ENCODE measurements around the gene SCN5A. TPM values are rescaled to one million over a fixed set of nuclear protein-coding genes. Genes with fewer than 3 reads are reported as not detected.

SCN5A gene
- polyA plus RNA-seq, 1 donor = 3.5 TPM

- Histone ChIP-seq H3K4me1 (ENCODE audit: control insufficient read depth, insufficient read depth, low read length) (no peaks in the 10 kb centered on the region), H3K27ac (ENCODE audit: low read length) (no peak overlapping the region), H3K36me3 (ENCODE audit: control insufficient read depth, insufficient read depth, low read length) (no peaks in the 10 kb centered on the region), H3K4me3 (ENCODE audit: low read length) (no peak overlapping the region), H3K9me3 (ENCODE audit: control insufficient read depth, low read depth, low read length) (no peaks in the 10 kb centered on the region), H3K27me3 (ENCODE audit: control insufficient read depth, insufficient read depth, low read length) (peaks cover 3% of the 10 kb centered on the region)
- DNase-seq = no peak
- no CpG with 5 or more reads among the region's 5 CpGs for WGBS (ENCODE audit: insufficient coverage, low lambda C conversion rate)
Observed at GRCh38 chr3:38613426-38613825, 36.1 kb downstream of the SCN5A start.

GRCh38 chr3:38611866-38612265, 37.6 kb downstream of the SCN5A start:
- no peaks in the 10 kb centered on the region for H3K27me3 ChIP-seq (ENCODE audit: control insufficient read depth, insufficient read depth, low read length)
- H3K36me3 ChIP-seq (ENCODE audit: control insufficient read depth, insufficient read depth, low read length) = no peaks in the 10 kb centered on the region
- no peak for DNase-seq
- H3K9me3 ChIP-seq (ENCODE audit: control insufficient read depth, low read depth, low read length) = no peaks in the 10 kb centered on the region
- H3K4me1 ChIP-seq (ENCODE audit: control insufficient read depth, insufficient read depth, low read length) = no peaks in the 10 kb centered on the region
- no peak overlapping the region for H3K4me3 ChIP-seq (ENCODE audit: low read length)
- no peak overlapping the region for H3K27ac ChIP-seq (ENCODE audit: low read length)
- no CpG with 5 or more reads among the region's 4 CpGs for WGBS (ENCODE audit: insufficient coverage, low lambda C conversion rate)

- no peaks in the 10 kb centered on the region for H3K9me3 ChIP-seq (ENCODE audit: control insufficient read depth, low read depth, low read length)
- WGBS (ENCODE audit: insufficient coverage, low lambda C conversion rate) = no CpG with 5 or more reads among the region's 5 CpGs
- no peak for DNase-seq
- no peak overlapping the region for H3K4me3 ChIP-seq (ENCODE audit: low read length)
- H3K27me3 ChIP-seq (ENCODE audit: control insufficient read depth, insufficient read depth, low read length) = no peaks in the 10 kb centered on the region
- H3K27ac ChIP-seq (ENCODE audit: low read length) = no peak overlapping the region
- no peaks in the 10 kb centered on the region for H3K36me3 ChIP-seq (ENCODE audit: control insufficient read depth, insufficient read depth, low read length)
- H3K4me1 ChIP-seq (ENCODE audit: control insufficient read depth, insufficient read depth, low read length) = no peaks in the 10 kb centered on the region
Observed at GRCh38 chr3:38610934-38611333, 38.6 kb downstream of the SCN5A start.

- Histone ChIP-seq H3K4me1 (ENCODE audit: control insufficient read depth, insufficient read depth, low read length) (no peaks in the 10 kb centered on the region), H3K36me3 (ENCODE audit: control insufficient read depth, insufficient read depth, low read length) (no peaks in the 10 kb centered on the region), H3K27ac (ENCODE audit: low read length) (no peak overlapping the region), H3K9me3 (ENCODE audit: control insufficient read depth, low read depth, low read length) (no peaks in the 10 kb centered on the region), H3K4me3 (ENCODE audit: low read length) (no peak overlapping the region), H3K27me3 (ENCODE audit: control insufficient read depth, insufficient read depth, low read length) (no peaks in the 10 kb centered on the region)
- no CpG with 5 or more reads among the region's 6 CpGs for WGBS (ENCODE audit: insufficient coverage, low lambda C conversion rate)
- no peak for DNase-seq
Observed at GRCh38 chr3:38610436-38610835, 39.1 kb downstream of the SCN5A start.

GRCh38 chr3:38609386-38610111, 39.9 kb downstream of the SCN5A start:
- Histone ChIP-seq H3K9me3 (ENCODE audit: control insufficient read depth, low read depth, low read length) (no peaks in the 10 kb centered on the region), H3K27ac (ENCODE audit: low read length) (no peak overlapping the region), H3K4me1 (ENCODE audit: control insufficient read depth, insufficient read depth, low read length) (no peaks in the 10 kb centered on the region), H3K36me3 (ENCODE audit: control insufficient read depth, insufficient read depth, low read length) (no peaks in the 10 kb centered on the region), H3K4me3 (ENCODE audit: low read length) (no peak overlapping the region), H3K27me3 (ENCODE audit: control insufficient read depth, insufficient read depth, low read length) (no peaks in the 10 kb centered on the region)
- no CpG with 5 or more reads among the region's 21 CpGs for WGBS (ENCODE audit: insufficient coverage, low lambda C conversion rate)
- DNase-seq = no peak

GRCh38 chr3:38608961-38609360, 40.5 kb downstream of the SCN5A start:
- no CpG with 5 or more reads among the region's 5 CpGs for WGBS (ENCODE audit: insufficient coverage, low lambda C conversion rate)
- no peak overlapping the region for H3K4me3 ChIP-seq (ENCODE audit: low read length)
- H3K4me1 ChIP-seq (ENCODE audit: control insufficient read depth, insufficient read depth, low read length) = no peaks in the 10 kb centered on the region
- H3K36me3 ChIP-seq (ENCODE audit: control insufficient read depth, insufficient read depth, low read length) = no peaks in the 10 kb centered on the region
- H3K27me3 ChIP-seq (ENCODE audit: control insufficient read depth, insufficient read depth, low read length) = no peaks in the 10 kb centered on the region
- DNase-seq = no peak
- no peaks in the 10 kb centered on the region for H3K9me3 ChIP-seq (ENCODE audit: control insufficient read depth, low read depth, low read length)
- H3K27ac ChIP-seq (ENCODE audit: low read length) = no peak overlapping the region

GRCh38 chr3:38608086-38608775, 41.3 kb downstream of the SCN5A start:
- Histone ChIP-seq H3K36me3 (ENCODE audit: control insufficient read depth, insufficient read depth, low read length) (no peaks in the 10 kb centered on the region), H3K9me3 (ENCODE audit: control insufficient read depth, low read depth, low read length) (no peaks in the 10 kb centered on the region)
- no CpG with 5 or more reads among the region's 13 CpGs for WGBS (ENCODE audit: insufficient coverage, low lambda C conversion rate)

GRCh38 chr3:38606561-38606960, 42.9 kb downstream of the SCN5A start:
- Histone ChIP-seq H3K4me3 (ENCODE audit: low read length) (no peak overlapping the region), H3K27me3 (ENCODE audit: control insufficient read depth, insufficient read depth, low read length) (no peaks in the 10 kb centered on the region), H3K4me1 (ENCODE audit: control insufficient read depth, insufficient read depth, low read length) (no peaks in the 10 kb centered on the region), H3K9me3 (ENCODE audit: control insufficient read depth, low read depth, low read length) (no peaks in the 10 kb centered on the region), H3K36me3 (ENCODE audit: control insufficient read depth, insufficient read depth, low read length) (no peaks in the 10 kb centered on the region), H3K27ac (ENCODE audit: low read length) (no peak overlapping the region)
- DNase-seq = no peak
- WGBS (ENCODE audit: insufficient coverage, low lambda C conversion rate) = no CpG with 5 or more reads among the region's 11 CpGs

More at GRCh38 chr3:38608086-38608775, 41.3 kb downstream of the SCN5A start:
- no peak for DNase-seq
- Histone ChIP-seq H3K27me3 (ENCODE audit: control insufficient read depth, insufficient read depth, low read length) (no peaks in the 10 kb centered on the region), H3K4me3 (ENCODE audit: low read length) (no peak overlapping the region), H3K27ac (ENCODE audit: low read length) (no peak overlapping the region), H3K4me1 (ENCODE audit: control insufficient read depth, insufficient read depth, low read length) (no peaks in the 10 kb centered on the region)

- Histone ChIP-seq H3K4me1 (ENCODE audit: control insufficient read depth, insufficient read depth, low read length) (no peaks in the 10 kb centered on the region), H3K36me3 (ENCODE audit: control insufficient read depth, insufficient read depth, low read length) (no peaks in the 10 kb centered on the region), H3K27ac (ENCODE audit: low read length) (no peak overlapping the region), H3K27me3 (ENCODE audit: control insufficient read depth, insufficient read depth, low read length) (no peaks in the 10 kb centered on the region), H3K4me3 (ENCODE audit: low read length) (no peak overlapping the region), H3K9me3 (ENCODE audit: control insufficient read depth, low read depth, low read length) (no peaks in the 10 kb centered on the region)
- no peak for DNase-seq
- whole genome bisulfite sequencing (ENCODE audit: insufficient coverage, low lambda C conversion rate) = no CpG with 5 or more reads among the region's 7 CpGs
Observed at GRCh38 chr3:38605981-38606380, 43.5 kb downstream of the SCN5A start.

- Histone ChIP-seq H3K27me3 (ENCODE audit: control insufficient read depth, insufficient read depth, low read length) (no peaks in the 10 kb centered on the region), H3K4me3 (ENCODE audit: low read length) (no peak overlapping the region), H3K27ac (ENCODE audit: low read length) (no peak overlapping the region), H3K9me3 (ENCODE audit: control insufficient read depth, low read depth, low read length) (no peaks in the 10 kb centered on the region), H3K4me1 (ENCODE audit: control insufficient read depth, insufficient read depth, low read length) (no peaks in the 10 kb centered on the region), H3K36me3 (ENCODE audit: control insufficient read depth, insufficient read depth, low read length) (no peaks in the 10 kb centered on the region)
- no CpG with 5 or more reads among the region's 6 CpGs for WGBS (ENCODE audit: insufficient coverage, low lambda C conversion rate)
- no peak for DNase-seq
Observed at GRCh38 chr3:38604246-38604645, 45.2 kb downstream of the SCN5A start.

GRCh38 chr3:38603731-38604131, 45.8 kb downstream of the SCN5A start:
- Histone ChIP-seq H3K27ac (ENCODE audit: low read length) (no peak overlapping the region), H3K9me3 (ENCODE audit: control insufficient read depth, low read depth, low read length) (no peaks in the 10 kb centered on the region), H3K27me3 (ENCODE audit: control insufficient read depth, insufficient read depth, low read length) (no peaks in the 10 kb centered on the region), H3K36me3 (ENCODE audit: control insufficient read depth, insufficient read depth, low read length) (no peaks in the 10 kb centered on the region), H3K4me3 (ENCODE audit: low read length) (no peak overlapping the region), H3K4me1 (ENCODE audit: control insufficient read depth, insufficient read depth, low read length) (no peaks in the 10 kb centered on the region)
- WGBS (ENCODE audit: insufficient coverage, low lambda C conversion rate) = no CpG with 5 or more reads among the region's 16 CpGs
- DNase-seq = no peak

Measured in large intestine (tissue), 3 donors.